Panc1 (cell line): ENCODE results near the gene EYA3. TPM values are rescaled to one million over a fixed set of nuclear protein-coding genes. Genes with fewer than 3 reads are reported as not detected.
A peak's percentile ranks its signal among the peaks of the same experiment; 100 is the strongest.

Source experiments
- ATAC-seq: fragments of 200-7000 bp; cut with Tn5 transposase; 2 replicates; pipeline ENCODE4 v1.9.1; 2020; ENCODE audit warnings: mild to moderate bottlenecking, moderate library complexity
- BruUV-seq: library from RNA; stranded (reverse); fragments of 400-500 nt; replicated peaks from 2 replicates; lab custom pipeline; 2021; lab: Mats Ljungman, UMichigan
- CTCF ChIA-PET: fragments of 300-600 bp; sonication (Branson Sonifier 250); formaldehyde crosslinking; loops from one replicate; lab custom pipeline; 2022; ENCODE audit warnings: antibody characterized with exemption; lab: Charles Lee
- POLR2A ChIA-PET: fragments of 300-600 bp; sonication (Branson Sonifier 250); formaldehyde crosslinking; loops from one replicate; lab custom pipeline; 2022; ENCODE audit warnings: antibody characterized with exemption; lab: Charles Lee
- DNase-seq: peaks from one replicate; pipeline ENCODE4 v3.0.0-alpha.2; 2010; ENCODE audit warnings: low read depth, low spot score
- H3K27ac ChIP-seq: 2 replicates; pipeline ENCODE4 v1.5.1; 2011; ENCODE audit warnings: mild to moderate bottlenecking, low read length, inconsistent platforms
- H3K27me3 ChIP-seq: fragments of 200-500 bp; sonication (Bioruptor generic); 2 replicates; pipeline ENCODE4 v1.6.0; 2014; ENCODE audit warnings: low read length, inconsistent platforms; ENCODE audit not compliant: control insufficient read depth, insufficient read depth
- H3K36me3 ChIP-seq: fragments of 200-500 bp; sonication (Bioruptor generic); 2 replicates; pipeline ENCODE4 v1.5.1; 2014; ENCODE audit warnings: inconsistent platforms, mild to moderate bottlenecking, low read length, moderate library complexity; ENCODE audit not compliant: control insufficient read depth, insufficient read depth
- H3K4me1 ChIP-seq: 2 replicates; pipeline ENCODE4 v1.5.1; 2011; ENCODE audit warnings: inconsistent platforms, mild to moderate bottlenecking, low read length, moderate library complexity; ENCODE audit not compliant: control insufficient read depth, insufficient read depth
- H3K4me3 ChIP-seq, 2 experiments: 2 replicates each; pipeline ENCODE4 v1.5.1; 2011 to 2012; ENCODE audit warnings: low read depth in 2 of 2, low read length in 2 of 2, mild to moderate bottlenecking in 2 of 2, inconsistent platforms in 1 of 2, moderate library complexity in 1 of 2
- H3K9me3 ChIP-seq: fragments of 200-500 bp; sonication (Bioruptor generic); 2 replicates; pipeline ENCODE4 v1.5.1; 2014; ENCODE audit warnings: low read depth, mild to moderate bottlenecking, inconsistent platforms, low read length, moderate library complexity; ENCODE audit not compliant: control insufficient read depth, insufficient read depth
- POLR2AphosphoS5 ChIP-seq: IDR thresholded peaks from 2 replicates; pipeline ENCODE4 v1.6.1; 2012; ENCODE audit warnings: mild to moderate bottlenecking, low read depth, low read length, moderate library complexity
- SIN3A ChIP-seq: IDR thresholded peaks from 2 replicates; pipeline ENCODE4 v1.6.1; 2012; ENCODE audit warnings: low read depth, mild to moderate bottlenecking, low read length, moderate library complexity, borderline replicate concordance; ENCODE audit not compliant: insufficient read depth
- TCF7L2 ChIP-seq: IDR thresholded peaks from 2 replicates; pipeline ENCODE4 v1.6.1; 2011; ENCODE audit warnings: mild to moderate bottlenecking, low read depth, low read length, inconsistent platforms
- in situ Hi-C: cut with HindIII; loops from 2 replicates; pipeline ENCODE4 v1.10.0; 2016; ENCODE audit warnings: low sequenced_read_pairs, low pct_unique_long_range_greater_than_20kb
- intact Hi-C: fragments of 100-400 bp; cut with micrococcal nuclease; formaldehyde crosslinking; loops from one replicate; pipeline ENCODE4 v1.10.0; 2022; ENCODE audit not compliant: unreplicated experiment
- total RNA-seq: library from RNA; stranded (reverse); gene quantifications from one replicate; pipeline ENCODE4 v1.2.1, GENCODE V29; 2021; ENCODE audit not compliant: unreplicated experiment
- TF ChIP-seq, protein P1 (sequence below), 2 experiments: IDR thresholded peaks; 2 replicates each; pipeline ENCODE4 v1.6.1; 2011 to 2012; ENCODE audit warnings: low read depth in 2 of 2, control low read depth in 1 of 2, low read length in 1 of 2, mild to moderate bottlenecking in 1 of 2, moderate library complexity in 1 of 2; ENCODE audit not compliant: insufficient read depth in 1 of 2
- TF ChIP-seq, protein P2 (sequence below): fragments of 450-650 bp; IDR thresholded peaks from 2 replicates; pipeline ENCODE4 v1.5.1; 2017; ENCODE audit warnings: mild to moderate bottlenecking

Gene EYA3
- total RNA-seq, 1 experiment from 2014 or later = 17.5 TPM

DNA sequence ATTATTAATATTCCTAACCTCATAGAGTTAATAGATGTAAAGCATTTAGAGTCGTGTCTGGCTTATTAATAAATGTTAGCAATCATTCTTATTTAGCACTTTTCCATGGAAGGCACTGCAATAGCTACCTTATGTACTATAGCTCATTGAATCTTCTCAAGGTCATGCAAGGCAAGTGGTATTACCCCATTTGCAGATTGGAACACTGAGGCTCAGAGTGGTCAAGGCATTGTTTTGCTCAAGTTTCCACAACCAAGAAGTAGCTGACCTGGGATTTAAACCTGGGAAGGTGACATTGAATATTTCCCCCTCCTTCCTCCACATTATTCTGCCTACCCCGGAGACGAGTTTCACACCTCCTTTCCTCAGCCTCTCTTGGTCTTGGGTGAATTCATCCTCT is 37.8 kb upstream of the EYA3 start:
- intact Hi-C loops = no loop called here
- TF ChIP-seq, protein P1, sequence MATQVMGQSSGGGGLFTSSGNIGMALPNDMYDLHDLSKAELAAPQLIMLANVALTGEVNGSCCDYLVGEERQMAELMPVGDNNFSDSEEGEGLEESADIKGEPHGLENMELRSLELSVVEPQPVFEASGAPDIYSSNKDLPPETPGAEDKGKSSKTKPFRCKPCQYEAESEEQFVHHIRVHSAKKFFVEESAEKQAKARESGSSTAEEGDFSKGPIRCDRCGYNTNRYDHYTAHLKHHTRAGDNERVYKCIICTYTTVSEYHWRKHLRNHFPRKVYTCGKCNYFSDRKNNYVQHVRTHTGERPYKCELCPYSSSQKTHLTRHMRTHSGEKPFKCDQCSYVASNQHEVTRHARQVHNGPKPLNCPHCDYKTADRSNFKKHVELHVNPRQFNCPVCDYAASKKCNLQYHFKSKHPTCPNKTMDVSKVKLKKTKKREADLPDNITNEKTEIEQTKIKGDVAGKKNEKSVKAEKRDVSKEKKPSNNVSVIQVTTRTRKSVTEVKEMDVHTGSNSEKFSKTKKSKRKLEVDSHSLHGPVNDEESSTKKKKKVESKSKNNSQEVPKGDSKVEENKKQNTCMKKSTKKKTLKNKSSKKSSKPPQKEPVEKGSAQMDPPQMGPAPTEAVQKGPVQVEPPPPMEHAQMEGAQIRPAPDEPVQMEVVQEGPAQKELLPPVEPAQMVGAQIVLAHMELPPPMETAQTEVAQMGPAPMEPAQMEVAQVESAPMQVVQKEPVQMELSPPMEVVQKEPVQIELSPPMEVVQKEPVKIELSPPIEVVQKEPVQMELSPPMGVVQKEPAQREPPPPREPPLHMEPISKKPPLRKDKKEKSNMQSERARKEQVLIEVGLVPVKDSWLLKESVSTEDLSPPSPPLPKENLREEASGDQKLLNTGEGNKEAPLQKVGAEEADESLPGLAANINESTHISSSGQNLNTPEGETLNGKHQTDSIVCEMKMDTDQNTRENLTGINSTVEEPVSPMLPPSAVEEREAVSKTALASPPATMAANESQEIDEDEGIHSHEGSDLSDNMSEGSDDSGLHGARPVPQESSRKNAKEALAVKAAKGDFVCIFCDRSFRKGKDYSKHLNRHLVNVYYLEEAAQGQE (IDR thresholded peaks at IDR 0.05; ENCODE audit: insufficient read depth in 1 of 2, low read depth in 2 of 2, low read length in 1 of 2) = no peak
- TF ChIP-seq POLR2AphosphoS5 = no peak
- no peak for TF ChIP-seq SIN3A
- TF ChIP-seq, protein P2, sequence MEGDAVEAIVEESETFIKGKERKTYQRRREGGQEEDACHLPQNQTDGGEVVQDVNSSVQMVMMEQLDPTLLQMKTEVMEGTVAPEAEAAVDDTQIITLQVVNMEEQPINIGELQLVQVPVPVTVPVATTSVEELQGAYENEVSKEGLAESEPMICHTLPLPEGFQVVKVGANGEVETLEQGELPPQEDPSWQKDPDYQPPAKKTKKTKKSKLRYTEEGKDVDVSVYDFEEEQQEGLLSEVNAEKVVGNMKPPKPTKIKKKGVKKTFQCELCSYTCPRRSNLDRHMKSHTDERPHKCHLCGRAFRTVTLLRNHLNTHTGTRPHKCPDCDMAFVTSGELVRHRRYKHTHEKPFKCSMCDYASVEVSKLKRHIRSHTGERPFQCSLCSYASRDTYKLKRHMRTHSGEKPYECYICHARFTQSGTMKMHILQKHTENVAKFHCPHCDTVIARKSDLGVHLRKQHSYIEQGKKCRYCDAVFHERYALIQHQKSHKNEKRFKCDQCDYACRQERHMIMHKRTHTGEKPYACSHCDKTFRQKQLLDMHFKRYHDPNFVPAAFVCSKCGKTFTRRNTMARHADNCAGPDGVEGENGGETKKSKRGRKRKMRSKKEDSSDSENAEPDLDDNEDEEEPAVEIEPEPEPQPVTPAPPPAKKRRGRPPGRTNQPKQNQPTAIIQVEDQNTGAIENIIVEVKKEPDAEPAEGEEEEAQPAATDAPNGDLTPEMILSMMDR = no peak
- TF ChIP-seq TCF7L2 = no peak
- H3K4me3 ChIP-seq = no peak overlapping the region
- DNase-seq (no peak), ATAC-seq (no peak)
- no peaks in the 10 kb centered on the region; the same call in 1 of the 2 replicates for H3K27me3 ChIP-seq
- no peaks in the 10 kb centered on the region for H3K36me3 ChIP-seq
- in situ Hi-C loops = no loop called here
- ChIA-PET POLR2A (no interaction called here), CTCF (no interaction called here)
- peaks cover 3% of the 10 kb centered on the region; the same call in 1 of the 2 replicates for H3K4me1 ChIP-seq
- no peaks in the 10 kb centered on the region for H3K9me3 ChIP-seq
- no peak overlapping the region for H3K27ac ChIP-seq
- BruUV-seq = no TSS peak

DNA sequence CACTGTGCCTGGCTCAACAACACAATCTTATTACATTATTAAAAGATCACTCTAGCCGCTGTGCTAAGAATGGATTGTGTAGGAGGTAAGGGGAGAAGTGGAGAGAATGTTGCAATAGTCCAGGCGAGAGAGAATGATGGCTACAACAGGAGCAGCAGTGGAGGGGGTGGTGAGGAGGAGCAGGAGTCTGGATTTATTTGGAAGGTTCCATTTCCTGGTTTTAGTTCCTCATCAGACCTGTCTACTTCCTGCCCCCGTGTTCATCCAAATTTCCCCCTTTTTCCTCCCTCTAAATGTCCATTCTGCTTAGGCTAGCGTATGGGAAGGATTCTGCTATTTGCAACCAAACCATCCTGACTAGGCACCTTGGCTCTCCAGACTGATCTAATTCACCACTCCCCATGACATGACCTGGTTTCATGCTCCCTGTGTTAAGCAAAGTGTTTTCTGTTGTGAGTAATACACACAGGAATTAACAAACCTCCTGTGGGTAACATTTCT is 35.1 kb upstream of the EYA3 start:
- Histone ChIP-seq H3K27me3 (no peaks in the 10 kb centered on the region; the same call in 1 of the 2 replicates), H3K9me3 (no peaks in the 10 kb centered on the region), H3K4me1 (peaks cover 3% of the 10 kb centered on the region; the same call in 1 of the 2 replicates), H3K4me3 (no peak overlapping the region), H3K27ac (no peak overlapping the region; the same call in 1 of the 2 replicates), H3K36me3 (no peaks in the 10 kb centered on the region)
- DNase-seq (no peak), ATAC-seq (peak; percentile 45; the same call in 1 of the 2 replicates)
- no TSS peak for BruUV-seq
- CTCF ChIA-PET = no interaction called here
- in situ Hi-C loops (no loop called here), intact Hi-C loops (no loop called here)
- TF ChIP-seq POLR2AphosphoS5 (no peak), SIN3A (no peak), TCF7L2 (no peak)
- TF ChIP-seq, protein P1 (IDR thresholded peaks at IDR 0.05; ENCODE audit: insufficient read depth in 1 of 2, low read depth in 2 of 2, low read length in 1 of 2) = no peak
- TF ChIP-seq, protein P2 = no peak
- POLR2A ChIA-PET = interaction anchor here (0.7 kb wide), 1 partner anchor 66 kb away, joined by 4 read pairs; no protein-coding TSS in a partner anchor
